DOHH2 (cell line): Measurements from ENCODE around the gene KLHDC8A.

ENCODE experiments used
- EZH2phosphoT487 ChIP-seq: fragments of 200-600 bp; sonication (generic); IDR thresholded peaks from 2 replicates; pipeline ENCODE4 v1.6.1; 2017; ENCODE audit warnings: borderline replicate concordance, mild to moderate bottlenecking, antibody characterized with exemption, low read length, moderate library complexity, mixed read lengths
- TF ChIP-seq, protein P1 (sequence below): fragments of 200-600 bp; sonication (generic); IDR thresholded peaks from one replicate; pipeline ENCODE4 v1.5.1; 2014; ENCODE audit warnings: antibody characterized with exemption, mild to moderate bottlenecking, low read depth, low read length; ENCODE audit not compliant: poor library complexity, severe bottlenecking

DNA sequence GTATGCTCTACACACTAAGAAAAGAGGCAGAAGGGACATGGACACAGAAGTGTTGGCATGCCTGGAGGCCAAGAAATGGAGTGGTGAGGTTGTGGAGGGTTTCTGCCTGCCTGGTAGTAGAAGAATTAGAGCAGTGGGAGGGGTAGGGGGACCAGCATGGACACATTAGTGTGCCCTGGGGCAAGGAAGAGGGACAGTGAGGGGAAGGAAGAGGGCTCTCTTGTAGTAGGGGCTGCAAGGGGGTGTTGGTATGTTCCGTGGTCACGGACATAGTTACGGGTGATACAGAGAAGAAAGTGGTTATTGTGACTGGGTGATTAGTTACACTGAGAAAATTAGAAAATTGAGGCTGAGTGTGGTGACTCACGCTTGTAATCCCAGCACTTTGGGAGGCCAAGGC lies 41.9 kb upstream of the KLHDC8A start:
- TF ChIP-seq, protein P1, sequence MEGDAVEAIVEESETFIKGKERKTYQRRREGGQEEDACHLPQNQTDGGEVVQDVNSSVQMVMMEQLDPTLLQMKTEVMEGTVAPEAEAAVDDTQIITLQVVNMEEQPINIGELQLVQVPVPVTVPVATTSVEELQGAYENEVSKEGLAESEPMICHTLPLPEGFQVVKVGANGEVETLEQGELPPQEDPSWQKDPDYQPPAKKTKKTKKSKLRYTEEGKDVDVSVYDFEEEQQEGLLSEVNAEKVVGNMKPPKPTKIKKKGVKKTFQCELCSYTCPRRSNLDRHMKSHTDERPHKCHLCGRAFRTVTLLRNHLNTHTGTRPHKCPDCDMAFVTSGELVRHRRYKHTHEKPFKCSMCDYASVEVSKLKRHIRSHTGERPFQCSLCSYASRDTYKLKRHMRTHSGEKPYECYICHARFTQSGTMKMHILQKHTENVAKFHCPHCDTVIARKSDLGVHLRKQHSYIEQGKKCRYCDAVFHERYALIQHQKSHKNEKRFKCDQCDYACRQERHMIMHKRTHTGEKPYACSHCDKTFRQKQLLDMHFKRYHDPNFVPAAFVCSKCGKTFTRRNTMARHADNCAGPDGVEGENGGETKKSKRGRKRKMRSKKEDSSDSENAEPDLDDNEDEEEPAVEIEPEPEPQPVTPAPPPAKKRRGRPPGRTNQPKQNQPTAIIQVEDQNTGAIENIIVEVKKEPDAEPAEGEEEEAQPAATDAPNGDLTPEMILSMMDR = no peak
- no peak for TF ChIP-seq EZH2phosphoT487
